A673 (cell line): ENCODE data around the gene LRRC27. TPM values are rescaled to one million over a fixed set of nuclear protein-coding genes. Genes with fewer than 3 reads are reported as not detected.

Source experiments
- BruUV-seq: library from RNA; stranded (reverse); fragments of 400-500 nt; replicated peaks from 2 replicates; lab custom pipeline; 2021; lab: Mats Ljungman, UMichigan
- CTCF ChIA-PET: fragments of 300-600 bp; sonication (Branson Sonifier 250); formaldehyde crosslinking; loops from one replicate; lab custom pipeline; 2022; ENCODE audit warnings: antibody characterized with exemption; lab: Charles Lee
- POLR2A ChIA-PET: fragments of 300-600 bp; sonication (Branson Sonifier 250); formaldehyde crosslinking; loops from one replicate; lab custom pipeline; 2022; ENCODE audit warnings: antibody characterized with exemption; ENCODE audit not compliant: low non-redundant PET; lab: Charles Lee
- DNase-seq: peaks from one replicate; pipeline ENCODE4 v3.0.0-alpha.2; 2015; ENCODE audit warnings: low spot score
- H3K27ac ChIP-seq: fragments of 200-600 bp; sonication (generic); 2 replicates; pipeline ENCODE4 v1.5.1; 2016; ENCODE audit warnings: mixed run types, low read depth, mild to moderate bottlenecking, mixed read lengths, antibody characterized with exemption, low read length; ENCODE audit not compliant: poor library complexity, severe bottlenecking
- H3K27me3 ChIP-seq: fragments of 200-600 bp; sonication (generic); replicated peaks from 2 replicates; pipeline ENCODE4 v1.6.1; 2017; ENCODE audit warnings: mixed run types, low read depth, mild to moderate bottlenecking, mixed read lengths, antibody characterized with exemption, low read length; ENCODE audit not compliant: insufficient read depth, poor library complexity
- H3K36me3 ChIP-seq: fragments of 200-600 bp; sonication (generic); 2 replicates; pipeline ENCODE4 v1.6.1; 2016; ENCODE audit warnings: mixed run types, mild to moderate bottlenecking, mixed read lengths, antibody characterized with exemption, low read length; ENCODE audit not compliant: insufficient read depth, poor library complexity, severe bottlenecking
- H3K4me1 ChIP-seq: fragments of 200-600 bp; sonication (generic); 2 replicates; pipeline ENCODE4 v1.6.1; 2017; ENCODE audit warnings: mixed run types, mild to moderate bottlenecking, mixed read lengths, antibody characterized with exemption, low read length; ENCODE audit not compliant: insufficient read depth, poor library complexity, severe bottlenecking
- H3K4me3 ChIP-seq: fragments of 200-600 bp; sonication (generic); 2 replicates; pipeline ENCODE4 v1.5.1; 2016; ENCODE audit warnings: low read depth, mixed run types, mild to moderate bottlenecking, mixed read lengths, low read length; ENCODE audit not compliant: poor library complexity, severe bottlenecking
- H3K9me3 ChIP-seq: fragments of 200-600 bp; sonication (generic); 2 replicates; pipeline ENCODE4 v1.6.1; 2016; ENCODE audit warnings: mixed run types, low read depth, mild to moderate bottlenecking, mixed read lengths, antibody characterized with exemption, low read length; ENCODE audit not compliant: poor library complexity, severe bottlenecking
- EZH2 ChIP-seq: fragments of 200-600 bp; sonication (generic); IDR thresholded peaks from 2 replicates; pipeline ENCODE4 v1.6.1; 2017; ENCODE audit warnings: borderline replicate concordance, low read depth, mild to moderate bottlenecking, mixed read lengths, antibody characterized with exemption, low read length; ENCODE audit not compliant: poor library complexity, severe bottlenecking
- intact Hi-C: fragments of 100-400 bp; cut with micrococcal nuclease; formaldehyde crosslinking; loops from one replicate; pipeline ENCODE4 v1.10.0; 2022; ENCODE audit not compliant: unreplicated experiment
- total RNA-seq: library from RNA; stranded (reverse); gene quantifications from 2 replicates; pipeline ENCODE4 v1.2.3, GENCODE V29; 2021
- TF ChIP-seq, protein P1 (sequence below): fragments of 300-800, 200-600 bp; sonication (generic); conservative IDR thresholded peaks from 2 replicates; pipeline ENCODE4 v1.5.1; 2017; ENCODE audit warnings: low read depth, mild to moderate bottlenecking, antibody characterized with exemption, low read length, moderate library complexity, mixed read lengths

Gene LRRC27
- total RNA-seq, 1 experiment from 2014 or later = 11.5 TPM

DNA sequence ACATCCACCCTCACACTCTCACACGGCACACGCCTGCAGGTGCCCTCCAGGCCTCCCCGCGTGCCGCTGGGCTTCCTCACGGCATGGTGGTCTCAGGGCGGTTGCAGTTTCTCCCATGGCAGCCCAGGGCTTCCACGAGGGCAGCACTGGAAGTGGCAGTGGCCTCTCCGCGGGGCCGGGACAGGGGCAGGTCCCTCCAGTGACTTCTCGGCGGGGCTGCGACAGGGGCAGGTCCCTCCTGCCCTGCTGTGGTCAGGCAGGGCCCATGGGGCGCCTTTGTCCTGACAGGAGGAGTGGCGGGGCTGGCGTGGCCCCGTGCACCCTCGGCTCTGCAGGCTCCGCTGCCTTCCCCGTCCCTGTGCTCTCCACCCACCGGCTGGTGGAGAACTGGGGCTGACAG, 84.0 kb downstream of the LRRC27 start:
- H3K27me3 ChIP-seq = no peaks in the 10 kb centered on the region
- H3K4me1 ChIP-seq = peaks cover 37% of the 10 kb centered on the region
- no TSS peak for BruUV-seq
- CTCF ChIA-PET = no interaction called here
- intact Hi-C loops = no loop called here
- no peaks in the 10 kb centered on the region for H3K9me3 ChIP-seq
- TF ChIP-seq, protein P1, sequence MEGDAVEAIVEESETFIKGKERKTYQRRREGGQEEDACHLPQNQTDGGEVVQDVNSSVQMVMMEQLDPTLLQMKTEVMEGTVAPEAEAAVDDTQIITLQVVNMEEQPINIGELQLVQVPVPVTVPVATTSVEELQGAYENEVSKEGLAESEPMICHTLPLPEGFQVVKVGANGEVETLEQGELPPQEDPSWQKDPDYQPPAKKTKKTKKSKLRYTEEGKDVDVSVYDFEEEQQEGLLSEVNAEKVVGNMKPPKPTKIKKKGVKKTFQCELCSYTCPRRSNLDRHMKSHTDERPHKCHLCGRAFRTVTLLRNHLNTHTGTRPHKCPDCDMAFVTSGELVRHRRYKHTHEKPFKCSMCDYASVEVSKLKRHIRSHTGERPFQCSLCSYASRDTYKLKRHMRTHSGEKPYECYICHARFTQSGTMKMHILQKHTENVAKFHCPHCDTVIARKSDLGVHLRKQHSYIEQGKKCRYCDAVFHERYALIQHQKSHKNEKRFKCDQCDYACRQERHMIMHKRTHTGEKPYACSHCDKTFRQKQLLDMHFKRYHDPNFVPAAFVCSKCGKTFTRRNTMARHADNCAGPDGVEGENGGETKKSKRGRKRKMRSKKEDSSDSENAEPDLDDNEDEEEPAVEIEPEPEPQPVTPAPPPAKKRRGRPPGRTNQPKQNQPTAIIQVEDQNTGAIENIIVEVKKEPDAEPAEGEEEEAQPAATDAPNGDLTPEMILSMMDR = no peak
- TF ChIP-seq EZH2 = no peak
- H3K4me3 ChIP-seq = no peak overlapping the region
- POLR2A ChIA-PET = no interaction called here
- DNase-seq = no peak
- H3K36me3 ChIP-seq = no peaks in the 10 kb centered on the region
- H3K27ac ChIP-seq = no peak overlapping the region

DNA sequence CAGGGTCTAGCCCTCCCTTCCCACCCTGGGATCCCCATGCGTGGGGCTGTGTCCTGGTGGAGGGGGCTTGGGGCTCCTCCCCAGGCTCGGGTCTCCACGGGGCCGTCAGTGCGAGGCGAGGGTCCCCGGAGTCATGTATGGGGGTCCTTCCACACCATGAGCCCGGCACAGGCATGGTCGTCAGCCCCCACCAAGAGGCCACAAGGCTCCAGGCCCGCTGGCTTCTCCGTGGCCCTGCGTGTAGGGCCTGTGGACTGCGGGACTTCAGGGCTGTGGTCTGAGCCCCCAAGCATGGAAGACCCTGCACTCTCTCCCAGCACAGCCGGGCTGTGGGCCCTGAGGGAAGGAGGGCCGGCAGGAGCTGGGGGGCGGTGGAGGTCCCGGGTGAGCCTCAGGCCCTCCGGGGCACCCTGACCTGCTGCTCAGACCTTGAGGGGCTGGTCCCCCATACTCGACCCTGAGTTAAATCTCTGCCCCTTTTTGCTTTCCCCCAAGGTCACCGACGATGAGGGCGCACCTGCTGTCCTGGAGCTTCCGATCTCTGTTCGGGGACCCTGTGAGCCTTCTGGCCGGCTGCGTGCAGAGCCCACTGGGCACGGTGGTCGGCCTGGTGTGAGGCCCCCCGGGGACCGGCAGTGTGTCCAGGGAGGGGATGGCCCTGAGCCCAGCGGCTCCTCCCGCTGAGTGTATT, 84.7 kb downstream of the LRRC27 start:
- H3K4me3 ChIP-seq = no peak overlapping the region
- H3K27ac ChIP-seq = no peak overlapping the region
- H3K4me1 ChIP-seq = peaks cover 37% of the 10 kb centered on the region
- H3K27me3 ChIP-seq = no peaks in the 10 kb centered on the region
- TF ChIP-seq, protein P1 = no peak
- TF ChIP-seq EZH2 = no peak
- intact Hi-C loops = no loop called here
- no peaks in the 10 kb centered on the region for H3K36me3 ChIP-seq
- POLR2A ChIA-PET = no interaction called here
- DNase-seq = no peak
- no TSS peak for BruUV-seq
- no peaks in the 10 kb centered on the region for H3K9me3 ChIP-seq
- CTCF ChIA-PET = no interaction called here

DNA sequence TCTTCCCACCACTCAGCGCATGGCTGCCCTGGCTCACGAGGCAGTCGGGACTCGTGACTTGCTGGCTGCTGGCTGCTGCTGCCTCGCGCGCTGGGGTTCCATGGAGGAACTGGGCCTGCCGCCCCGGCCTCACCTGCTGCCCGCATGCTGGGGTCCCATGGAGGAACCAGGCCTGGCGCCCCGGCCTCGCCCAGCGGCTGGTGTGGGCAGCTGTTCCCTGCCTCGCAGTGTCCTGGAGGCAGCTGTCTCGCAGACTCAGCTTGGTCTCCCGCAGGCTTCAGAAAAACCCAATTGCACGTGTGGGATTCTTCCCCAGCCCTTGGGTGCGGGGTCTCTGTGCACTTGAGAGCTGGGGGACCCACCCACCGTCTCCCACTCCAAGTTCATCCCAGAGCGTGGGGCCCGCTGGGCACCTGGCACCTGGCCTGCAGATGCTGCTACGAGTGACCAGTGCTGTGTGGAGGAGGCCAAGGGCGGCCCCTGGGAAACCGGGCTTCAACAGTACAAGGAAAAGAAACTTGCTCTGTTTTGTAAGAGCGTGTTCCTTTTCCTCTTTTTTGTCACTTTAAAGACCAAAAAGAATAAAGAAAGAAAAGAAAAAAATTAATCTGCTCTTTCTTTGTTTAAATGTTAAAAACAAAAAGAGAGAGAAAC, 85.4 kb downstream of the LRRC27 start:
- no TSS peak for BruUV-seq
- no peaks in the 10 kb centered on the region for H3K36me3 ChIP-seq
- ChIA-PET POLR2A (no interaction called here), CTCF (no interaction called here)
- intact Hi-C loops = no loop called here
- DNase-seq = no peak
- no peak overlapping the region for H3K4me3 ChIP-seq
- TF ChIP-seq EZH2 = no peak
- TF ChIP-seq, protein P1 = no peak
- H3K27ac ChIP-seq = peak overlapping the region; percentile 47
- H3K27me3 ChIP-seq = no peaks in the 10 kb centered on the region
- peaks cover 37% of the 10 kb centered on the region for H3K4me1 ChIP-seq
- no peaks in the 10 kb centered on the region for H3K9me3 ChIP-seq
